HG03575 (cell line): ENCODE results near the gene ROBO1.
"Not testable (repeated sequence)": the region's sequence is repeated elsewhere in the genome, so short reads cannot be mapped to it uniquely, and the experiment has no call there.

ENCODE experiments used
- ATAC-seq: cut with Tn5 transposase; IDR thresholded peaks from one replicate; pipeline ENCODE4 v1.9.1; 2021; ENCODE audit not compliant: unreplicated experiment, insufficient number of reproducible peaks, low FRiP score; ENCODE audit errors: extremely low read depth

The ROBO1 gene

DNA sequence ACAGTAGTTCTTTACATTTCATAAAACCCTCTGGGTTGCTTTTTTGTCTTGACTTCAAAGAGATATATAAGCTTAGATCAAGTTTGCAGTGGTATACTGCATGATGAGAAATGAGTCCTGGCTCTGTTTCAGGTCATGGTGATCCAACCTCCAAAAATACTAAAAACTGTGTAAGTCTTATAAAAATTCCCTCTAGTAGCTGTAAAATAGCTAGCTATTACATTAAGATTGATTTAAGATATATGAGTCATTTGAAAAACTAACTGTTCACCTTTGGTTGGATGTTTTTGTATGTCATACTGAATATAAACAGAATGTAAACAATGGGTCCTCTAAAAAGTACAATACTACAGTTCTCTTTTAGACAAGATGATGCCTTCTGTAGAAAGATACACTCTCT, 879.2 kb downstream of the ROBO1 start:
- no peak for ATAC-seq

DNA sequence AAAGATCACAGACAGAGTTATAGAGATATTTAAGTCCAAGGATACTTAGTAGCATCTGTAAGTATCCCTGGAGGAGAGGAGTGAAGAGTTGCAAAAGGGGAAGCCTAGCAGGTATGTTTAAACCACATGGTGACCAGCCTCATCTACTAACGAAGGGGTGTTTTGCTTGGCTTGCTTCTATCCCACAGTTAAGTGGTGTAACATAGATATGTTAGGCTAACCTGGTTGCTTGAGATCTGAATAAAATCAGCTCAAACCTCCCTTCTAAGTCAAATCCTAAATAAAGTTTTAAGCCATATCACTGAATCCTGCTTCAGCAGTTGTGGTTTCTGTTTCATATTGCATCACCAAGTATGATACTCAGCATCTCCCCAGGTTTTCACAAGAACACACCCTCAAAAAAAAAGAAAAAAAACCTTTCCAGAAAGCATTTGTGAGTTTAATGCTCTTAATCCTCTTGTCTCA, 880.2 kb downstream of the ROBO1 start:
- ATAC-seq, result no peak

DNA sequence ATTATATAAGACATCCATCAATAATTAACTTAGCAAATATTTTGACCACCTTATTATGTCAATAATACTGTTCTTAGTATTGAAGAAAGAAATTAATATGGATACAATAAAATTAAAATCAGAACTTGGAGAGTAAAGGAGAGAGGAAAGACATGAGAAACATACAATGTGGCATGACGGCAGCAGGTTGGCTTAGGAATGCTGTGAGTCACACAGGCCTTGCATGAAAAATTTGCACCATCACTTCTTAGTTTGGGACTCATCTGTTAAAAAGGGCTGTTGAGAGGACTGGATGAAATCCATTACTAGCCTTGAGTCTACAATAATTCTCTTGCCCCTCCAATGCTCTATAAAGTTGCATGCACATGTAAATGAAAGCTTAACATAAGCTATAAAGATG, 880.8 kb downstream of the ROBO1 start:
- ATAC-seq, result no peak

DNA sequence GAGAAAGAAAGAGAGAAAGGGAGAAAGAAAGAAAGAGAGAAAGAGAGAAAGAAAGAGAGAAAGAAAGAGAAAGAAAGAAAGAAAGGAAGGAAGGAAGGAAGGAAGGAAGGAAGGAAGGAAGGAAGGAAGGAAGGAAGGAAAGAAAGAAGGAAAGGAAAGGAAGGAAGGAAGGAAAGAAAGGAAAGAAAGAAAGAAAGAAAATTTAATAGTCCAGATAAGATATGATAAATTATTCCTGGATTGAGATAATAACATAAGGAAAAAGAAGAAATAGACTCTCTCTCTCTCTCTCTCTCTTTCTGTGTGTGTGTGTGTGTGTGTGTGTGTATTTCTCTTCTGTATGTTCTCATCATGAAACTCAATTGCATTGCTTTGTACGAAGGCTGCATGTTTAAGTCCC, 883.2 kb downstream of the ROBO1 start:
- not testable (repeated sequence) for ATAC-seq

DNA sequence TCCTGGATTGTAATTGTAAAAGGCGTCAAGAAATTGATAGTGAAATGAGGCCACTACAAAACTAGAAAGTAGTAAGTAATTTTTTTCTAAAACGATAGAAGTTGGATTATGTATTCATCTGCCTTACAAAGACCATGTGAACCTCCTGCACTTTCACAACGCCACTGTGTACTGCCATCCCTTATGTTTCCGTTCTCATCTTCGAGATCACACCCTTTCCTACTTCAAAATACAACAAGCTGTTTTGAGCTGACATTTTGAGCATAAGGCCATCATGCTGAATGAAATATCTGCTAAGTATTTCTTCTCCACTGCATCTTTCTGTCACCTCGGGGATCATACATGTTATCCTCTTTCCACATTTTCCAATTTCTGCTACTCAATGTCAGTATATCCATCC, 885.5 kb downstream of the ROBO1 start:
- no peak for ATAC-seq

DNA sequence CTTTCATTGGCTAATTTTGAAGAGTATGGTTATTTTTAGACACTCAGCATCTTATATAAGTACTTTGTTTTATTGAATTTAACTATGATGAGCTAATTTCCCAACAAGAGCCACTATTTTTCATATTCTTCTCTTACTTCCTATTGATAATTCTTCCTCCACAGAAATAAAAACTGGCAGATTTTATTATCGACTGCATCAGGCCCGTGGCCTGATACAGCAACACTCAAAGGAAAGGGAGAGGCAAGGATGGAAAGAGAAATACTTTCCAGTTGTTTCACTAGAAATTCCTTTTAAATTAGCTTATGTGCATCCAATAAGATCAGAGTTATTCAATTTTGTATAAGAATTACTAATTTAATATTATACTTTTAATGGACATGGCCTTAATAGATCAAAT, 886.3 kb downstream of the ROBO1 start:
- no peak for ATAC-seq

DNA sequence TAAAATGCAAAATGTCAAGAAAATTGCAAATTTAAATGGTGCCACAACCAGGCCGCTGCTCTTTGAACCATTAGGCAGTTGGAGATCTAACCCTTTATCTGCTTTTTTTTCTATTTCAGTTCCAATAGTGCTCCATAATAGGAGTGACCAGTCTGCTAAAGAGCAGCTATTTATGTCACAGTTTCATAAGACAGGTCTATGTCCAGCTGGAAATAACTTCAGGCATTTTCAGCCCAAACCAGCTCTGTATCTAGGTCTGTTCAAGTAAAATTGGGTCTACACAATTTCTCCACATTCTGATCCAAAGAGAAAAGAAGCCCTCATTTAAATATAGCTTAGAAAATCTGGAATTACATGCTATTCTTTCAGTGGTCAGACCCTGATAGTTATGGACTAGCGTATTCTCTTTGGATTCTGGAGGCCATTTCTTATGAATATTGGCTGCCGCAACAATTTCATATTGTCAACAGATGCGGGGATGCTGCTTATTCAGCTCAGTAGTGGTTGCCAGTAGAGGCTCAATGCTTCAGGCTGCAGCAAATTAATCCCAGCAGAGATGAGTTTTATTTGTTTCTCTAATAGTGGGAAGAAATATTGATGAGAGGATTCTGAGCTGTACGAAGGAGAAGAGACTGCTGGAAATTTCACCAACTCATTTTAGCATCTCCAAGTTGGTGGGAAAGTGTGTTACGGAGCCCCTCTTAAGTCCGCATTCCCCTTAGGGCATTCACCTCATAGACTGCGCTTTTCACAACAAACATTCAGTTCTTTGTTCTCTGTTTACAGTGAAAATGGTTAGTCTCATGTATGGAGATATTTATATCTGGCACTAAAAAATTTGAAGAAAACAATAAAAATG, 887.0 kb downstream of the ROBO1 start:
- ATAC-seq, result no peak

DNA sequence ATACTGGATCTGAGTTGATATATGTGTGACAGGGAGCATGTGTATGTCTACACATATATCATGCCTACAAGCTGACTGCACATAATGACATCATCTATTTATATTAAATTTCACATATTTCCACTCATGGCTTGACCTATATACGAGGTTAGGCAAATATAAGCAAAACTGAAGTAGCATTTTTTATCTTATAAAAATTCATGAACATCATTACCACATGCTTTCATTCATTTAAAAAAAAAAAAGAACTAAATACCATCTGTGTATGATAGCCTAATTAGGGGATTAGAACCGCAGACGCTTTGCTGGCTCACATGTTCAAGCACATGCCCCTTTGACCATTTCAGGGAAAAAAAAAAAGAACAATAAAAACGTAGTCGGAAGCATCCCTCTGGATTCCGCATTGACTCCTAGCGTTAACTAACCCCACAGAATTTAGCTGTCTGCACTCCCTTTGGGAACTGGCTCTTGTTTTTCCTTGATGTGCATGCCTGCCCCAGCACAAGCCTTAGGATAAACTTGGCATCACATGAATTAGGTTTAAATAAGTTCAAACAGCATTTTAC, 888.4 kb downstream of the ROBO1 start:
- ATAC-seq, result no peak

DNA sequence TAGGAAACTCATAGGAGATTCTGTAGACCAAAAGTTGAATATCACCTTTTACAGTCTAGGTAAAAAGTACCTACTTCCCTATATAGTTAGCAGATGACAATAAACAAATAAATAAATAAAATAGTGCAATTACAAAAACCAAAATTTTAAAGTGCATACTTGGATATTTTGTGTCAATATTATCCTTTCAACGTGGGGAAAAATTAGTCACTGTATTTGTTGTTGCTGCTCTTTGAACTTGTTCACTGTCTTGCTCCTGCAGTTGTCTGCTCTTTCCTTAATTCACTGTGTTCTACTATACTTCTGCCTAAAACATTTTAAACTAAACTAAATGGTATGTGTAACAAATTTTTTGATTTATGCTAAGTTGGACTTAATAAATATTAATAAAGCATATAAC, 889.0 kb downstream of the ROBO1 start:
- no peak for ATAC-seq

DNA sequence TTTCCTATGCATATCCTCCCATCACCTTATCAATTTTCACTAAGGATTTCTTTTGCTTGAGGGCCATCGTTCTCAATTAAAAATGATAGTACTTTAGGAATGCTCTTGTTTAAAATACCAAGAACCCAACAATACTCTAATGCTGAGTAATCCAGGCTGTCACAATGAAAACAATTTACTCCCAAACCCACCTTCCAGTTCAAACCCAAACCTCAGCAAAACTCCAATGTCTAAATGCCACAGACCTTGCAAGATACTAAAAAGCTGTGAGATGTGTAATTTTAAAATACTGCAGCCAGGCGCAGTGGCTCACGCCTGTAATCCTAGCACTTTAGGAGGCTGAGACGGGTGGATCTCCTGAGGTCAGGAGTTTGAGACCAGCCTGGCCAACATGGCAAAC, 889.8 kb downstream of the ROBO1 start:
- no peak for ATAC-seq

DNA sequence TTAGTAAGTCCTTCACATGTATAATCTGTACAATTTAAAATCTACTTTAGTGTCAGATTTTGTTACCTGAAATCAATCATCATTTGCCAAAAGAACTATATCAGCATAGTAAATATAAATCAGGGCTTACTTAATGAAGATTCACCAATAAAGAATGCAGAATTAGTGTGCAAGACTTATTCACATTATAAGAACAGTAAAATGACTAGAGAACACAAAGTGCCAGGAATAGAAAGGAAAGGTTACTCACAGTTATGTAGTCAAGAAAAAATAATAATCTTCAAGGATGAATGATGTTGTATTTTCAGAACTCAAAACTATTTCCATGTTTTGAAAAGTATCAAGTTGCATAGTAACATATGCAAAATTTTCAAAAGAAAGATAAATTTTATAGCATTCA, 891.9 kb downstream of the ROBO1 start:
- ATAC-seq, result no peak

DNA sequence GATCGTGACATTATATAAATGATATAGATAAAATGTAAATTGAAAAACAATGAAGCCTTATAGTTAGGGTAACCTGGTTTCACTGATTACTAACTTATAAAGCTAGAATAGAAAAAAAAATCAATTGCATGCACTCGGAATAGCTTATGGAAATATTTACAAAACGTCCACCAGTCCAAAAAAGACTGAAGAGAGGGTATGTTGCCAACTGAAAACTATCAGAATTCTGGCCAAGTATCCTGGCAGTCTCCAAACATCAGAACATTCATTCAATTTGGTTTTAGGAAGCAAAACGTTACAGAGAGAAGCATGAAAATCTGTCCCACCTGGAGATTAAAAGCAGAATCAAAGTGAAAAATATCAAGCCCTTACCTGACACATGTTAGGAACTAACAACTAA, 892.4 kb downstream of the ROBO1 start:
- no peak for ATAC-seq

DNA sequence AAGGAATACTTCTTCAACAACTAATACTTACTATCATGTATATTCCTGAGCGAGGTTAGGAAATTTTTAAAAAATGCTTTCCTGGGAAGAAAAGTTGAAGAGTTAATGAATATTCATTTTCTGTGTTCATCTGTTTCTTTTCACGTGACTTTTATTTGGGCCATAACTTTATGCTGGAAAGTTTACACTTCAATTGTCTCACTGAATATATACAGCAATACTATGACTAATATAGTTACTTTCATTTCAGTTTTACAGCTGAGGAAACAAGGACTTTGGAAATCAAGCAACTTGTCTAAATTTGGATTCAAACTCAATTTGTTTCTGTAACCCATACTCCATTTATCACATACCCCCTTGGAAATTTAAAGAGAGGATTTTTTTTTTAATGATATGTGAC, 894.2 kb downstream of the ROBO1 start:
- no peak for ATAC-seq

DNA sequence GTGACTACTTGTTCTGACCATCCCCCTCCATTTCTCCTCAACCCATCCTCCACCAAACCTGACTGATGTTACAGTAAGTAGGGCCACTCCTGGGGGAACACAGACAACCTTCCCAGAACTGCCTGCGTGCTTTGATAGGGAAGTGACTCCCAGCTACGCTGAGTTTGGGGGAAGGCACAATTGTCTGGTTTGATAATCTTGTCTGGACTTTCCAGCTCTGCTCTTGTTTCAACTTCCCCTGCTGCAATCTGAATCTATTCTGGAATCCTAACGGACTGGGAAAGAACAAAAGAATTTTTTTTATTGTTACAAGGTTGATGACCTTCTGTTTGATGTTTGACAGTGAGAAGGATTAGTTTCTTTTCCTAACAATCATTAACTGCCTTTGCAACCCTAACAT, 895.6 kb downstream of the ROBO1 start:
- no peak for ATAC-seq

DNA sequence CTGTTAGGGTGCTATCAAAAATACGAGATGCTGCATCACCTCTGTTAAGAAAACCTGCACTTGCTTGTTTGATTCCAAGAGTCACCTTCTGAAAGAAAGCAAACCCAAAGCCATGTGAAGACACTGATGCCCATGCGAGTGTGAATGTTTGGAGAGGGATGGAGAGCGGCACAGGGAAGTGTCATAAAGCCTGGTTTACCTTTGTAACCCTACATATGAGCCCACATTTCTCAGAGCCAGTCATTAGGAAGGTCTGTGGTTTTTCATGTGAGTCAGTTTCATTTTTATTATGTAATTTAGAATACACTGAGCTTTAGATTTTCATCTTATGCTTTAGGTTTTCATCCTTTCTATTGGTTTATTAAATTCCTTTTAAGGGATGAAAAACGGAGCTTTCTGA, 896.8 kb downstream of the ROBO1 start:
- ATAC-seq, result no peak

DNA sequence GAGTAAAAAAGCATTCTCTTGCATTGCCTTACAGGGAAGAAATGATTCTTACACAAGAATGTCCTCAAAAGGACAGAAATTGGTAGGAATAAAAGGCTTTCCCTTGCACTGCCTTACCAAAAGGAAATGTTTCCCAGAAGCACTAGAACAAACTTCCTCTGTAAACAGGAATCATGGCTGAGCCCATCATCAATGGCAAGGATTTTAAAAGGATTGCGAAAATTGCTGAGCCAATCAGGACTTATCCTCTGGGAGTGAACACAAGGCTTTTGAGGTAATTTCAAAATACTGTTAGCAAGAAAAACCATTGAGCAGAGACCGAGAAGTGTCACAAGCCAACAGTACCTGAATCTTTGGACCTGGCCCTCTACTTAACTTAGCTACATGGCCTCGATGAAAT, 897.3 kb downstream of the ROBO1 start:
- no peak for ATAC-seq

DNA sequence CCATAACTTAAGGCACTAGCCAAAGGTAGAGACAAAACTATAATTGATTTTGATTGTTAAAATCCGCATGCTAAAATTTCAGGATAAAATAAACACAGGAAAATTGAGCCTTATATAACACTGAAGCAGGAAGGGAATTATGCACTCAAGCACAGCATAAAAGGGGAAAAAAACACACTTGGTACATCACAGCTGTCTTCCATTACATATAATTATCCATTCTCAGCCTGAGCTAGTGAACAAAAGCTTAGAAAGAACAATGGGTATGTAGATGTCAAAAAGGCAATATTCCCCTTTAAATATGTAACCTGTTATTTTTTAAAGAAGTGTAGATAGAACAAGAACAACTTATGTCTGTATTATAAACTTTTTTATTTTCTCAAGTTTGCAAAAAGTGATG, 899.2 kb downstream of the ROBO1 start:
- ATAC-seq, result no peak

DNA sequence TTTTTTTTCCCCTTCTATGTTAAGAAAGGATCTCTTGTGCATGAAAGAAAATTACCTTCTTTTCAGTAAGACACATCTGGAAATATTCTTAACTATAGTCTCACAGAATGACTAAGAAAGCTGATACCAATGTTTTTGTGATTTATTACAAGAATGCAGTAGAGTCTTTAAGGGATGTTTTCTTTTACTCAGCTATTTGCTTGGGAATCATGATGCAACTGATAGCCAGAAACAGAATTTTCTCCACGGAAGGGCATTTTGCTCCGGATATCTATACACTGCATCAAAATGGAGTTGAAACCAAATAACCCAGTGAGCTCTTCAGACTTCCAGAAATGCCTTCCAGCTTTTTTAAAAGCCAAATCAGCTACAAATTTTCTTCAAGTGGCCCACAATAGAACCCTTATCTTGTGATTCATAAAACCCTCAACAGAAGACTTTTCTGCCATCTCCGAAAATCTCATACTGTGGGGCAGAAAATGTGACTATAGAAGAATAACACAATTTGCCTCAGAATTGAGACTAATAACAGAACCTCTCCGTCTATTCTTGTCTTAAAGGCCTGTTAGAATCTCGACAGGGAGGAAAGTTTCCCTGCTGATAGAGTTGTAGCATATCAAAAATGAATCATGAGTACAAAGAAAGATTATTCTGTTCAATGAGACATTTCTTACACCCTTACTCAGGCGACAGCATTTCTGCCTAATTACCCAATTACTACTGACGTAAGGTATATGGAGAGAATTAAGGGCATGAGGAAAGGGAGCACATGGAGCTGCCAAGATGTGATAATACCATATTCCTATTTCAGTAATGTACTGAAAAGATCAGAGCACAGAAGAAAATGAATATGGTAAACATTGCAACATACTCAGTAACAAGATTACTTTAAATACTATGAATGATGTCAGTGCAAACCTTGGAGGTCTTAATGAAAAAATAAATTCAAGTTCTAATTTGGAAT, 900.1 kb downstream of the ROBO1 start:
- no peak for ATAC-seq

DNA sequence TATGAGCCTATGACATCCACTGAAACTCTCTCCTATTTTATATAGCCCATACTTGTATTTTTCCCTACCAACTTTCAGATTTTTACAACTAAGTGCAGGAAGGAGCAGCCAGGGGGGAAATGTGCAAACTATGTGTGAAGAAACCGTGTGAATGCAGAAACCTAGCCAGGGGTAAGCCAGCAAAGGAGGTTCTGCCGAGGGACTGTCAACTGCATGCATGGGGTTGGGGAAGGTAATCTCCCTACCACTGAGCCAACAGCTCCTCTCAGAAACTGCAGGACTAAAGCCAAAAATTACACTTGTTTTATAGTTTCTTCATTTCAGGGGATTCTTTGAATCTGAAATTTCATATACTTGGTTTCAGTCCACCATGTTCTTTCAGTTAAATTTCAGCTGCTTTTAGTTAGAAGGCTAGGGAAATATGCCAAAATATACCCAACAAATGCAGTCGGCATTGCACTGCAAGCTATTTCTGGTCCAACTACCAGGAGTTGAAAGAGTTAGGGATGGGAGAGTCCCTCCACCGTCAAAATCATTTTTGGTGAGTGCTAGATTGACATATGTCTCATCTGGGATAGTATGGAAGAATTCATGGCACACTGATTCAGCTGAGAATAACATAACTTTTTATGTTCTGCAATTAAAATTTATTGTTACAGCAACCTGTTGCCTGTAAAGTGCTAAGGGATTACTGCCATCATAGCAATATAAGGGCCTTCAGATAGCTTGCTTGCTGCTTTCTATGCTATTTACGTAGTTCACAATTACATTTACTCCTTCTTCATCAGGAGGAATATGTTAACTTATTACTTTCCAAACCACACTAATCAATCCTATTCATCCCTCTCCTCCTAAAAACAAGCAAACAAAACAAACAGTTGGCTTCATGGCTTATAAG, 904.2 kb downstream of the ROBO1 start:
- ATAC-seq, result no peak
